OCI-LY1 (cell line): ENCODE measurements around the gene B9D2.

Experiments used
- H2AFZ ChIP-seq: fragments of 200-600 bp; sonication (generic), shearing (Covaris generic); 2 replicates; pipeline ENCODE4 v1.6.0; 2014; ENCODE audit warnings: antibody characterized with exemption, mild to moderate bottlenecking, low read length
- H3F3A ChIP-seq: fragments of 200-600 bp; sonication (generic), shearing (Covaris generic); 2 replicates; pipeline ENCODE4 v1.6.0; 2014; ENCODE audit warnings: mild to moderate bottlenecking, antibody characterized with exemption, low read length, moderate library complexity; ENCODE audit not compliant: insufficient read depth
- H3K27ac ChIP-seq: fragments of 200-600 bp; sonication (generic); 2 replicates; pipeline ENCODE4 v1.5.1; 2014; ENCODE audit warnings: low read length, mixed run types, mild to moderate bottlenecking, low read depth; ENCODE audit not compliant: poor library complexity, severe bottlenecking
- H3K27me3 ChIP-seq: fragments of 200-600 bp; sonication (generic); 2 replicates; pipeline ENCODE4 v1.6.0; 2014; ENCODE audit warnings: antibody characterized with exemption, mild to moderate bottlenecking, low read length, moderate library complexity; ENCODE audit not compliant: insufficient read depth
- H3K36me3 ChIP-seq: fragments of 200-600 bp; sonication (generic); 2 replicates; pipeline ENCODE4 v1.6.1; 2014; ENCODE audit warnings: mild to moderate bottlenecking, antibody characterized with exemption, low read length, moderate library complexity, mixed read lengths; ENCODE audit not compliant: insufficient read depth
- H3K4me1 ChIP-seq: fragments of 200-600 bp; sonication (generic); 2 replicates; pipeline ENCODE4 v1.5.1; 2014; ENCODE audit warnings: mild to moderate bottlenecking, low read length, moderate library complexity; ENCODE audit not compliant: insufficient read depth, severe bottlenecking
- H3K4me2 ChIP-seq: fragments of 200-600 bp; sonication (generic), shearing (Covaris generic); 2 replicates; pipeline ENCODE4 v1.6.1; 2014; ENCODE audit warnings: low read length
- H3K4me3 ChIP-seq: fragments of 200-600 bp; sonication (generic); 2 replicates; pipeline ENCODE4 v1.5.1; 2014; ENCODE audit warnings: low read length, low read depth, mild to moderate bottlenecking, mixed read lengths; ENCODE audit not compliant: poor library complexity, severe bottlenecking
- H3K79me2 ChIP-seq: fragments of 200-600 bp; shearing (Covaris generic); 2 replicates; pipeline ENCODE4 v1.6.1; 2016; ENCODE audit warnings: mixed run types, low read length, mixed read lengths; ENCODE audit not compliant: insufficient read depth
- H3K9ac ChIP-seq: fragments of 200-600 bp; sonication (generic), shearing (Covaris generic); 2 replicates; pipeline ENCODE4 v1.6.1; 2014; ENCODE audit warnings: mild to moderate bottlenecking, low read length, mixed read lengths
- H3K9me2 ChIP-seq: fragments of 200-600 bp; sonication (generic), shearing (Covaris generic); 2 replicates; pipeline ENCODE4 v1.6.1; 2014; ENCODE audit warnings: low read depth, mild to moderate bottlenecking, low read length, mixed read lengths
- H3K9me3 ChIP-seq: fragments of 200-600 bp; shearing (Covaris generic); 2 replicates; pipeline ENCODE4 v1.6.1; 2014; ENCODE audit warnings: low read length, mixed read lengths
- H4K20me1 ChIP-seq: fragments of 200-600 bp; sonication (generic), shearing (Covaris generic); 2 replicates; pipeline ENCODE4 v1.6.0; 2016; ENCODE audit warnings: mild to moderate bottlenecking, low read length; ENCODE audit not compliant: insufficient read depth
- EZH2 ChIP-seq: fragments of 200-600 bp; sonication (generic), shearing (Covaris generic); IDR thresholded peaks from 2 replicates; pipeline ENCODE4 v1.8.0; 2017; ENCODE audit warnings: borderline replicate concordance, mixed run types, mild to moderate bottlenecking, antibody characterized with exemption, low read length, moderate library complexity, mixed read lengths
- TF ChIP-seq, protein P1 (sequence below): fragments of 200-600 bp; sonication (generic), shearing (Covaris generic); IDR thresholded peaks from 2 replicates; pipeline ENCODE4 v1.5.1; 2017; ENCODE audit warnings: mild to moderate bottlenecking, antibody characterized with exemption, low read length, moderate library complexity, mixed read lengths

B9D2 gene

DNA sequence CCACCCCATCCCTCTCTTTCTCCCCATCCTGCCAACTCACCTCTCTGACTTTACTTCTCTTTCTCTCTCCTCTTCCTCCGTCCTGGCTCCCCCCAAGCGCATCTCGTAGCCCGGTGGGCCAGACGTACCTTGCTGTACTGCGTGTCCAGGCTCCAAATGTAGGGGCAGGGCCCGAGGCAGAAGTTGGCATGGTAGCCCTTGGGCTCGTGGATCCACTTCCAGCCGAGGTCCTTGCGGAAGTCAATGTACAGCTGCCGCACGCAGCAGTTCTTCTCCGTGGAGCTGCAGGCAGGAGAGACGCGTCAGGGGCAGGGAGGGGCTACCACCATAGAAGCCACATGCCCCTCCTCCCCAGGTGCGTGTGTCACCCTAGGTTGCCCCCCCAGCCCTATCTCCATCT, 31.9 kb downstream of the B9D2 start:
- H3F3A ChIP-seq = no peaks in the 10 kb centered on the region
- H3K27me3 ChIP-seq = no peaks in the 10 kb centered on the region
- H3K9ac ChIP-seq = no peak overlapping the region
- H3K27ac ChIP-seq = no peak overlapping the region
- H2AFZ ChIP-seq = no peak overlapping the region
- H3K79me2 ChIP-seq = no peaks in the 10 kb centered on the region
- H4K20me1 ChIP-seq = no peaks in the 10 kb centered on the region
- TF ChIP-seq, protein P1, sequence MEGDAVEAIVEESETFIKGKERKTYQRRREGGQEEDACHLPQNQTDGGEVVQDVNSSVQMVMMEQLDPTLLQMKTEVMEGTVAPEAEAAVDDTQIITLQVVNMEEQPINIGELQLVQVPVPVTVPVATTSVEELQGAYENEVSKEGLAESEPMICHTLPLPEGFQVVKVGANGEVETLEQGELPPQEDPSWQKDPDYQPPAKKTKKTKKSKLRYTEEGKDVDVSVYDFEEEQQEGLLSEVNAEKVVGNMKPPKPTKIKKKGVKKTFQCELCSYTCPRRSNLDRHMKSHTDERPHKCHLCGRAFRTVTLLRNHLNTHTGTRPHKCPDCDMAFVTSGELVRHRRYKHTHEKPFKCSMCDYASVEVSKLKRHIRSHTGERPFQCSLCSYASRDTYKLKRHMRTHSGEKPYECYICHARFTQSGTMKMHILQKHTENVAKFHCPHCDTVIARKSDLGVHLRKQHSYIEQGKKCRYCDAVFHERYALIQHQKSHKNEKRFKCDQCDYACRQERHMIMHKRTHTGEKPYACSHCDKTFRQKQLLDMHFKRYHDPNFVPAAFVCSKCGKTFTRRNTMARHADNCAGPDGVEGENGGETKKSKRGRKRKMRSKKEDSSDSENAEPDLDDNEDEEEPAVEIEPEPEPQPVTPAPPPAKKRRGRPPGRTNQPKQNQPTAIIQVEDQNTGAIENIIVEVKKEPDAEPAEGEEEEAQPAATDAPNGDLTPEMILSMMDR = no peak
- TF ChIP-seq EZH2 = no peak
- H3K9me2 ChIP-seq = no peaks in the 10 kb centered on the region
- H3K4me3 ChIP-seq = no peak overlapping the region
- H3K4me1 ChIP-seq = peaks cover 21% of the 10 kb centered on the region
- H3K9me3 ChIP-seq = no peaks in the 10 kb centered on the region
- no peak overlapping the region for H3K4me2 ChIP-seq
- H3K36me3 ChIP-seq = peaks cover 42% of the 10 kb centered on the region

DNA sequence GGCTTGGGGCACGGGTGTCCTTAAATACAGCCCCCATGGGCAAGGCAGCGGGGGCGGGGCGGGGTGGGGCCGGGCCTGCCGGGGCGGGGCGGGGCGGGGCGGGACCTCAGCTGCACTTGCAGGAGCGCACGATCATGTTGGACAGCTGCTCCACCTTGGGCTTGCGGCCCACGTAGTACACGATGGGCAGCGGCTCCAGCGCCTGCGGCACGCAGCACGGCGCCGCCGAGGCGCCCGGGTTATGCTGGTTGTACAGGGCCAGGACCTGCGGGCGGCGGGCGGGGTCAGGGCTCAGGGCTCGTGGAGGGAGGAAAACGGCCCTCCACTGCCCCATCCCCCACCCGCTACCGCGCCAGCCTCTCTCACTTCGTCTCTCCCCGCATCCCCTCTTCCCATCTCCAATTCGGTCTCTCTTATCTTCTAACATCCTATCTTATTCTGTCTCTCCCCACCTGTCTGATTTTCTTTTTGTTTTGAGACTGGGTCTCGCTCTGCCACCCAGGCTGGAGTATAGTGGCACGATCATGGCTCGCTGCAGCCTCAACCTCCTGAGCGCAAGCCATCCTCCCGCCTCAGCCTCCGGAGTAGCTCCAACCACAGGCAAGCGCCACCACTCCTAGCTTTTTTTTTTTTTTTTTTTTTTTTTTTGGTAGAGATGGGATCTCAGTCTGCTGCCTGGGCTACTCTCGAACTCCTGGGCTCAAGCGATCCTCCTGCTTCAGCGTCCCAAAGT, 32.8 kb downstream of the B9D2 start:
- H3K36me3 ChIP-seq = peaks cover 42% of the 10 kb centered on the region

DNA sequence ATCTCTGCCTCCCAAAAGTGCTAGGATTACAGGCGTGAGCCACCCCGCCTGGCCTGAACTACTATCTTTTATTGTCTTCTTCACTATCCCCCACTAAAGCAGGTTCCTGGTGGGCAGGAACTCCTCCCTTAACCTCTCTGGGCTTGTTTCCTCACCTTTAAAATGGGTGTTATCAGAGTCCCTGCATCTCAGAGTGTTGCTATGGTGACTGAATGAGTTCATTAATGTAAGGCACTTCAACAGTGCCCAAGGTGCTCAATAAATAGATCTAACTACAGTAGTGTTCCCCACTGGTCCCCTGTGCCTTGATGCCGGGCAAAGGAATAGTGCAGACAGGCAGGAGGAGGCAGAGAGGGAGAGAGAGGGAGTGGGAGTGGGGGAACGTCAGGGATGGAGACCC, 33.5 kb downstream of the B9D2 start:
- H2AFZ ChIP-seq = no peak overlapping the region
- no peaks in the 10 kb centered on the region for H3K9me2 ChIP-seq
- no peaks in the 10 kb centered on the region for H3K79me2 ChIP-seq
- H3K9me3 ChIP-seq = no peaks in the 10 kb centered on the region
- no peak overlapping the region for H3K27ac ChIP-seq
- no peak overlapping the region for H3K4me3 ChIP-seq
- no peak overlapping the region for H3K4me2 ChIP-seq
- H3K36me3 ChIP-seq = peaks cover 40% of the 10 kb centered on the region
- peaks cover 36% of the 10 kb centered on the region for H3K4me1 ChIP-seq
- no peaks in the 10 kb centered on the region for H4K20me1 ChIP-seq
- TF ChIP-seq, protein P1 = no peak
- H3F3A ChIP-seq = no peaks in the 10 kb centered on the region
- H3K27me3 ChIP-seq = no peaks in the 10 kb centered on the region
- no peak overlapping the region for H3K9ac ChIP-seq

More for the DNA sequence above, 32.8 kb downstream of the B9D2 start:
- H3K9me2 ChIP-seq = no peaks in the 10 kb centered on the region
- no peaks in the 10 kb centered on the region for H4K20me1 ChIP-seq
- H3K79me2 ChIP-seq = no peaks in the 10 kb centered on the region
- no peaks in the 10 kb centered on the region for H3F3A ChIP-seq
- no peak overlapping the region for H2AFZ ChIP-seq
- H3K4me2 ChIP-seq = no peak overlapping the region
- no peak overlapping the region for H3K27ac ChIP-seq
- no peak for TF ChIP-seq EZH2
- TF ChIP-seq, protein P1 = no peak
- H3K4me3 ChIP-seq = no peak overlapping the region
- H3K27me3 ChIP-seq = no peaks in the 10 kb centered on the region
- no peaks in the 10 kb centered on the region for H3K9me3 ChIP-seq
- H3K4me1 ChIP-seq = peaks cover 30% of the 10 kb centered on the region
- H3K9ac ChIP-seq = no peak overlapping the region
